Activated naive CD8-positive, alpha-beta T cell (primary cell): Measurements from ENCODE around the gene PDE3A.

Source experiments
- H3K27ac Mint-ChIP-seq: one replicate; pipeline ENCODE4 v1.8.0; 2021; ENCODE audit warnings: mixed read lengths
- H3K27me3 Mint-ChIP-seq: one replicate; pipeline ENCODE4 v1.8.0; 2021; ENCODE audit warnings: mixed read lengths
- H3K36me3 Mint-ChIP-seq: one replicate; pipeline ENCODE4 v1.8.0; 2021; ENCODE audit warnings: mixed read lengths
- H3K4me1 Mint-ChIP-seq: one replicate; pipeline ENCODE4 v1.8.0; 2021; ENCODE audit warnings: low read depth, mixed read lengths
- H3K4me3 Mint-ChIP-seq: one replicate; pipeline ENCODE4 v1.8.0; 2021; ENCODE audit warnings: mild to moderate bottlenecking, mixed read lengths
- H3K9me3 Mint-ChIP-seq: one replicate; pipeline ENCODE4 v1.8.0; 2021; ENCODE audit warnings: low read depth, mixed read lengths

Gene PDE3A

GRCh38 chr12:20450591-20451180, 82.3 kb downstream of the PDE3A start:
- H3K9me3 Mint-ChIP-seq = no peaks in the 10 kb centered on the region
- no peak overlapping the region for H3K27ac Mint-ChIP-seq
- no peaks in the 10 kb centered on the region for H3K4me1 Mint-ChIP-seq
- no peak overlapping the region for H3K4me3 Mint-ChIP-seq
- H3K36me3 Mint-ChIP-seq = no peaks in the 10 kb centered on the region
- H3K27me3 Mint-ChIP-seq = peaks cover 1% of the 10 kb centered on the region

- Mint-ChIP-seq H3K9me3 (no peaks in the 10 kb centered on the region), H3K27me3 (peaks cover 1% of the 10 kb centered on the region), H3K36me3 (no peaks in the 10 kb centered on the region), H3K4me3 (no peak overlapping the region), H3K27ac (no peak overlapping the region), H3K4me1 (no peaks in the 10 kb centered on the region)
Observed at GRCh38 chr12:20451761-20452160, 83.4 kb downstream of the PDE3A start.

- Mint-ChIP-seq H3K27me3 (peaks cover 1% of the 10 kb centered on the region), H3K4me1 (no peaks in the 10 kb centered on the region), H3K27ac (no peak overlapping the region), H3K4me3 (no peak overlapping the region), H3K9me3 (no peaks in the 10 kb centered on the region), H3K36me3 (no peaks in the 10 kb centered on the region)
Observed at GRCh38 chr12:20452496-20453010, 84.2 kb downstream of the PDE3A start.

GRCh38 chr12:20453756-20454310, 85.5 kb downstream of the PDE3A start:
- Mint-ChIP-seq H3K27me3 (peaks cover 1% of the 10 kb centered on the region), H3K36me3 (no peaks in the 10 kb centered on the region), H3K9me3 (no peaks in the 10 kb centered on the region), H3K4me3 (no peak overlapping the region), H3K4me1 (no peaks in the 10 kb centered on the region), H3K27ac (no peak overlapping the region)

- no peaks in the 10 kb centered on the region for H3K4me1 Mint-ChIP-seq
- H3K27ac Mint-ChIP-seq = no peak overlapping the region
- peaks cover 1% of the 10 kb centered on the region for H3K27me3 Mint-ChIP-seq
- H3K4me3 Mint-ChIP-seq = no peak overlapping the region
- H3K9me3 Mint-ChIP-seq = no peaks in the 10 kb centered on the region
- no peaks in the 10 kb centered on the region for H3K36me3 Mint-ChIP-seq
Observed at GRCh38 chr12:20455001-20455706, 86.8 kb downstream of the PDE3A start.

- Mint-ChIP-seq H3K27ac (no peak overlapping the region), H3K27me3 (peaks cover 1% of the 10 kb centered on the region), H3K36me3 (no peaks in the 10 kb centered on the region), H3K4me3 (no peak overlapping the region), H3K4me1 (no peaks in the 10 kb centered on the region), H3K9me3 (no peaks in the 10 kb centered on the region)
Observed at GRCh38 chr12:20457582-20457981, 89.2 kb downstream of the PDE3A start.

- Mint-ChIP-seq H3K27me3 (peaks cover 1% of the 10 kb centered on the region), H3K27ac (no peak overlapping the region), H3K4me3 (no peak overlapping the region), H3K36me3 (no peaks in the 10 kb centered on the region), H3K4me1 (no peaks in the 10 kb centered on the region), H3K9me3 (no peaks in the 10 kb centered on the region)
Observed at GRCh38 chr12:20458011-20458410, 89.7 kb downstream of the PDE3A start.

- H3K27me3 Mint-ChIP-seq = no peaks in the 10 kb centered on the region
- H3K27ac Mint-ChIP-seq = no peak overlapping the region
- H3K9me3 Mint-ChIP-seq = no peaks in the 10 kb centered on the region
- no peaks in the 10 kb centered on the region for H3K4me1 Mint-ChIP-seq
- H3K36me3 Mint-ChIP-seq = no peaks in the 10 kb centered on the region
- no peak overlapping the region for H3K4me3 Mint-ChIP-seq
Observed at GRCh38 chr12:20459920-20460319, 91.6 kb downstream of the PDE3A start.

GRCh38 chr12:20460956-20461355, 92.6 kb downstream of the PDE3A start:
- Mint-ChIP-seq H3K4me3 (no peak overlapping the region), H3K27ac (no peak overlapping the region), H3K36me3 (no peaks in the 10 kb centered on the region), H3K9me3 (no peaks in the 10 kb centered on the region), H3K4me1 (no peaks in the 10 kb centered on the region), H3K27me3 (no peaks in the 10 kb centered on the region)

GRCh38 chr12:20463913-20464524, 95.7 kb downstream of the PDE3A start:
- no peak overlapping the region for H3K27ac Mint-ChIP-seq

GRCh38 chr12:20469300-20469699, 101.0 kb downstream of the PDE3A start:
- Mint-ChIP-seq H3K27ac (no peak overlapping the region), H3K27me3 (peaks cover under 1% of the 10 kb centered on the region), H3K4me3 (no peak overlapping the region), H3K9me3 (no peaks in the 10 kb centered on the region), H3K36me3 (no peaks in the 10 kb centered on the region), H3K4me1 (no peaks in the 10 kb centered on the region)

More at GRCh38 chr12:20463913-20464524, 95.7 kb downstream of the PDE3A start:
- Mint-ChIP-seq H3K4me3 (no peak overlapping the region), H3K27me3 (no peaks in the 10 kb centered on the region), H3K36me3 (no peaks in the 10 kb centered on the region), H3K9me3 (no peaks in the 10 kb centered on the region), H3K4me1 (no peaks in the 10 kb centered on the region)

GRCh38 chr12:20469756-20470155, 101.4 kb downstream of the PDE3A start:
- Mint-ChIP-seq H3K36me3 (no peaks in the 10 kb centered on the region), H3K27me3 (peaks cover 2% of the 10 kb centered on the region)

GRCh38 chr12:20472102-20472782, 103.9 kb downstream of the PDE3A start:
- no peak overlapping the region for H3K4me3 Mint-ChIP-seq
- H3K27me3 Mint-ChIP-seq = peaks cover 2% of the 10 kb centered on the region
- H3K4me1 Mint-ChIP-seq = no peaks in the 10 kb centered on the region
- H3K36me3 Mint-ChIP-seq = no peaks in the 10 kb centered on the region
- H3K9me3 Mint-ChIP-seq = no peaks in the 10 kb centered on the region
- H3K27ac Mint-ChIP-seq = no peak overlapping the region

More at GRCh38 chr12:20469756-20470155, 101.4 kb downstream of the PDE3A start:
- no peak overlapping the region for H3K27ac Mint-ChIP-seq
- no peaks in the 10 kb centered on the region for H3K9me3 Mint-ChIP-seq
- H3K4me3 Mint-ChIP-seq = no peak overlapping the region
- H3K4me1 Mint-ChIP-seq = no peaks in the 10 kb centered on the region

- H3K36me3 Mint-ChIP-seq = no peaks in the 10 kb centered on the region
- H3K27ac Mint-ChIP-seq = no peak overlapping the region
- H3K4me3 Mint-ChIP-seq = no peak overlapping the region
- no peaks in the 10 kb centered on the region for H3K4me1 Mint-ChIP-seq
- no peaks in the 10 kb centered on the region for H3K9me3 Mint-ChIP-seq
- H3K27me3 Mint-ChIP-seq = peaks cover 2% of the 10 kb centered on the region
Observed at GRCh38 chr12:20473133-20473532, 104.8 kb downstream of the PDE3A start.

- Mint-ChIP-seq H3K4me3 (no peak overlapping the region), H3K27ac (no peak overlapping the region), H3K4me1 (no peaks in the 10 kb centered on the region), H3K27me3 (peaks cover 2% of the 10 kb centered on the region), H3K36me3 (no peaks in the 10 kb centered on the region), H3K9me3 (no peaks in the 10 kb centered on the region)
Observed at GRCh38 chr12:20474016-20474415, 105.7 kb downstream of the PDE3A start.
